Measurements from ENCODE around the gene EGFR.

EGFR gene

DNA sequence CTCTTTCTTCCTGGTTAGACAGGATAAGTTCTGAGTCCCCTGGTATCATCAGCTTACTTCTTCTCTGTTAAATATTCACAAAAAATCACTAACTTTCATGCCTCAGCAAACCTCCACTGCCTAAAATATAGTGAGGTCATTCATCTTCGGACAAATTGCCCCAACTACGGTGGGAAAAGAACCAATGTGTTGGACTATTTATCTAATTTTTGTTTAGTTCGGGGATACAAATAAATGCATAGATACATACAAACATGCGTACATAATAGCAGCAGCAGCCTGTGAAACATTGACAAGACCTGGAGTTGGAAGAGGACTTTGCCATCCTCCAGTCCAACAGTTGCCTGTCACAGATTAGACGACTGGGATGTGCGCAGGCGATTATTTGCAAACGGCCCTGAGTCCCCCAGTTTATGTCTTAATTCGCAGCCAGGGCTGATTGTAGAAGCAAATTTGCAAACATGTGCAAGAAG is 51.5 kb downstream of the EGFR start:
- peaks cover 24% of the 10 kb centered on the region for H3K4me1 ChIP-seq (ENCODE audit: insufficient read depth, low read length)
- H3K36me3 ChIP-seq (ENCODE audit: insufficient read depth, low read length): no peaks in the 10 kb centered on the region
- no peak overlapping the region for H3K9ac ChIP-seq (ENCODE audit: low read depth, low read length)
- H3K9me3 ChIP-seq (ENCODE audit: control insufficient read depth, insufficient read depth, low read length): no peaks in the 10 kb centered on the region

DNA sequence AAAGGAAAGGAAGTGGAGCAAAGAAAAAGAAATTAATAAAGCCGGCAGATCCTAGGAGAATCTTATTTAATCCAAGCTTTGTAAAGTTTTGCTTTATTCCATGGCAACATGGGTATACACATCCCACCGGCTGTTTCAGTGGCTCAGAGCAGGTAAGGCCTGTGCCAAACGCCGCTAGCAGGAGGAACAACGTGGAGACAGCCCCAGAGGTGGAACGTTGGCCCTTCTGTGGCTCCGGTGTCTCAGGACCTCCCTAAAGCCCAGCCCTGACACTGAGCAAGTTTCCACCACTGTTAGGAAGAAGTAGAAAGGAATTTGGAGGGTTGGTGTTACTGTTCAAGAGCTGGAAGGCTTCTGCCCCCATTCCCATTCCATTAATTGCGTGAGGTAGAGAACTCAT is 52.0 kb downstream of the EGFR start:
- H3K4me1 ChIP-seq (ENCODE audit: insufficient read depth, low read length): peaks cover 20% of the 10 kb centered on the region
- no peak overlapping the region for H3K9ac ChIP-seq (ENCODE audit: low read depth, low read length)
- no peaks in the 10 kb centered on the region for H3K36me3 ChIP-seq (ENCODE audit: insufficient read depth, low read length)
- H3K9me3 ChIP-seq (ENCODE audit: control insufficient read depth, insufficient read depth, low read length): no peaks in the 10 kb centered on the region

DNA sequence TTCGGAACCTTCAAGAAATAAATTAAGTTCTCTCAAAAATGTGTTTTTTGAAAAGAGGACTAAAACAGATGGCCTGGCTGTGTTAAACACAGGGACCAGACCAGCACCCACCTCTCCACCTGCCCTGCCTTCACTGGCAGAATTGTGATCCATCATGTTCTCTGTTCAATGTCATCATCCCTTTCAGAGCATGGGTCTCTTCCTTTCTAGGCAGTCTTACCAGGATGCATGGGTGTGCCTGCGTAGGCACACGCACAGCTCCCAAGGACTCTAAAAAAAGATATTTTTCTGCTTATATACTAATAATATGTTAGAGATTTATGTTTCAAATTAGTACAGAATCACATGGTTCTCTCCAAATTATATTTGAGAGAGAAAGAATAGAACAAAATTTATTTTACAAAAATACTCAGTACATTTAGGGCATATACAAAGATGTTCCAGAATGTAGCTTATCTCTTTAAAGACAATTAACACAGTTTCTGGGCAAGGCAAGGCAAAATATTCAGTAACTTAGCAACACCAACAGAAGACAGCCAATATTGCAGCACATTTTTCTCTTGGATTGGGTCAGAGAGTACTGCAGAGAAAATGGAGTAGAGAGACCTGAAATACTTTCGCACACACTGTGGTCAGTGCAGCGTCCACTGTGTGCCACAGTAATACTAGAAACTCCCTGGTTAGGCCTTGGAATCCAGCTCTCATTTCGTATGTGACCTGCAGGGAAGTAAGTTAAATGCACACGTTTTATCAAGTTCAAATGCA is 52.8 kb downstream of the EGFR start:
- H3K36me3 ChIP-seq (ENCODE audit: insufficient read depth, low read length): no peaks in the 10 kb centered on the region

DNA sequence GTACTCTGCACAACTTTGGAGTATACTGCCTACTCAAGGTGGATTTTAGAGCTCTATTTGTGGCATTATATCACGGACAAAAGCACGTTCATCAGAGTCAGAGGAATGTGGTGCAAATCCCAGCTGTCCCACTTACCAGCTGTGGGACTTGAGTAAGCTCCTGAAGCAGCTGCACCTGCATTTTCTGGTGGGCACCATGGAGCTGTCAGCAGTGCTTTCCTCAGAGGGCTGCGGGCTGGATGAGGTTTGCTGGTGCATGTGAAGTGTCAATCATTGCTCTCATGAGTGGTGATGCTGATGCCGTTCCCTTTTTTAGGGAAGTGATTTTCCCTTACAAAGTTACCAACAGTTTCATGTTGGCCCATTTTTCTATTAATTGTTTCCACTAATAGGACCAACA is 53.4 kb downstream of the EGFR start:
- no peak overlapping the region for H3K9ac ChIP-seq (ENCODE audit: low read depth, low read length)
- peaks cover 6% of the 10 kb centered on the region; the same call in 1 of the 2 replicates for H3K4me1 ChIP-seq (ENCODE audit: insufficient read depth, low read length)
- no peaks in the 10 kb centered on the region for H3K36me3 ChIP-seq (ENCODE audit: insufficient read depth, low read length)
- no peaks in the 10 kb centered on the region for H3K9me3 ChIP-seq (ENCODE audit: control insufficient read depth, insufficient read depth, low read length)

More for the DNA sequence above, 52.8 kb downstream of the EGFR start:
- H3K4me1 ChIP-seq (ENCODE audit: insufficient read depth, low read length): peaks cover 13% of the 10 kb centered on the region
- no peak overlapping the region for H3K9ac ChIP-seq (ENCODE audit: low read depth, low read length)
- H3K9me3 ChIP-seq (ENCODE audit: control insufficient read depth, insufficient read depth, low read length): no peaks in the 10 kb centered on the region

DNA sequence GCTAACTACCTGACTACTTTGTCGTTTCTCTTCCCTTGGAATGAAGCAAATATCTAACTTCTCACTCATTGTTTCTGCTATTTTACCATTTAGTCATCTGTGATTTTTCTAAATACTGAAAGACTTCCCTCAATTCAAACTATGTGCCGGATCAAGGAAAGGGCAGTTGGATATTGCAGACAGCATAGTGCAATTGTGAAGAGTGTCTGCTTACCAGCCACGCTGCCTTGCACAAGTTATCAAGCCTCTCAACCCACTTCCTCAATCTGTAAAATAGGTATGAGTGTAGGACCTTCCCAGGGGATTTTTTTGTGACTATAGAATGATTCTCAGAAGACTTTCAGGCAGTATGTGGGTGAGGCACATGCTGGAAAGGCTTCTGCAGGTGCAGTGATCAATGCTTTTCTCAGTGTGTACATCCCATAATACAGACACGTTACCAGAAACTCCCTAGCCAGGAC is 54.3 kb downstream of the EGFR start:
- H3K9me3 ChIP-seq (ENCODE audit: control insufficient read depth, insufficient read depth, low read length): no peaks in the 10 kb centered on the region
- peaks cover 6% of the 10 kb centered on the region; the same call in 1 of the 2 replicates for H3K4me1 ChIP-seq (ENCODE audit: insufficient read depth, low read length)
- no peak overlapping the region for H3K9ac ChIP-seq (ENCODE audit: low read depth, low read length)
- no peaks in the 10 kb centered on the region for H3K36me3 ChIP-seq (ENCODE audit: insufficient read depth, low read length)

DNA sequence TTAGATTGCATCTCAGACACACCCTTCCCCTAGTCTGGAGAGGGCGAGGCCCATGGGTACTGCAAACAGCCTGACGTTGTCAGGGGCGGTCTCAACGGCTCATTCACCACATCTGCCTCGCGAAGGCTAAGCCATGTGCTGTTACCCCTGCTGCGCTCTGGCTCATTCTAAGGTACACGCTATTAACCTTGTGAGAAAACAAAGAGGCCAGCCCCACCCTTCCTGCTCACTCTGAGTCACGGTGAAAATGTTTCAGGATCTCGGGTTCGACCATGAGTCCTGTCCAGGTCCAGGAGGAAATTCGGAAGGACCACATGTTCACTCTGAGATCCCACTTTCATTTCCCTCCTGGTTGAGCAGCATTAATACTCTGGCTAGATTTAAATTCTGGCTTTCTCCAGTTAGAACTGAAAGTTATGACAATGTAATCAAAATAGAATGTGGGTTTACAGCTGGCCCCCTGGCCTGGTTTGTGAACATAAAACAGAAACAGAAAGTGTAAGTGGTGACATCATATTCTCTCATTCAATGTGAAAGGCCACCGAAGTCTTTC is 55.2 kb downstream of the EGFR start:
- H3K4me1 ChIP-seq (ENCODE audit: insufficient read depth, low read length): peaks cover 13% of the 10 kb centered on the region; the same call in 1 of the 2 replicates

DNA sequence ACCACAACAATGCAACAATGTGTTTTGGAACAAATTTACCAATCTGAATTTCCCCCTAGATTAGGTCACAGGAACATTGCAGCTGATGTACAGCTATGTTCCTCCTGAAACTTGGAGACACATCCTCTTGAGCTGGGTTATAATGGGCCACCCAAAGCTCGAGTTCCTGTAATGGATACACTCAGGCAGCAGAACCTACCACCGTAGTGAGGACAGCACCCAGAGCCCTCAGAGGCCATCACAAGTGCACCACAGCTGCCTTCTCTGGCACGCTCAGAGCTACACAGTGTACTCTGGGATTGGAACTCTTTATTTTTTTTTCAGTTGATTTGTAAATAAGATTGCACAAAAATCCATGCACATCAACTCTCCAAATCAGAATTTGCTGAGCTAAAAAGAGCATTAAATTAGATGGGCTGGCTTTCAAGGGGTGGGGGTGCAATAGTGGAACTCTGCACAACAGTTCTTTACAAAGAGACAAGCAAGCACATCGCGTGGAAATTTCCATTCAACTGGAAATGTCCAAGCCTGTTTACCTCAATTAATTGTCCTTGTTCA is 56.7 kb downstream of the EGFR start:
- no peaks in the 10 kb centered on the region for H3K36me3 ChIP-seq (ENCODE audit: insufficient read depth, low read length)
- no peak overlapping the region for H3K9ac ChIP-seq (ENCODE audit: low read depth, low read length)
- peaks cover 18% of the 10 kb centered on the region; the same call in 1 of the 2 replicates for H3K4me1 ChIP-seq (ENCODE audit: insufficient read depth, low read length)
- H3K9me3 ChIP-seq (ENCODE audit: control insufficient read depth, insufficient read depth, low read length): no peaks in the 10 kb centered on the region

More for the DNA sequence above, 55.2 kb downstream of the EGFR start:
- no peaks in the 10 kb centered on the region for H3K9me3 ChIP-seq (ENCODE audit: control insufficient read depth, insufficient read depth, low read length)
- H3K9ac ChIP-seq (ENCODE audit: low read depth, low read length): no peak overlapping the region
- no peaks in the 10 kb centered on the region for H3K36me3 ChIP-seq (ENCODE audit: insufficient read depth, low read length)

DNA sequence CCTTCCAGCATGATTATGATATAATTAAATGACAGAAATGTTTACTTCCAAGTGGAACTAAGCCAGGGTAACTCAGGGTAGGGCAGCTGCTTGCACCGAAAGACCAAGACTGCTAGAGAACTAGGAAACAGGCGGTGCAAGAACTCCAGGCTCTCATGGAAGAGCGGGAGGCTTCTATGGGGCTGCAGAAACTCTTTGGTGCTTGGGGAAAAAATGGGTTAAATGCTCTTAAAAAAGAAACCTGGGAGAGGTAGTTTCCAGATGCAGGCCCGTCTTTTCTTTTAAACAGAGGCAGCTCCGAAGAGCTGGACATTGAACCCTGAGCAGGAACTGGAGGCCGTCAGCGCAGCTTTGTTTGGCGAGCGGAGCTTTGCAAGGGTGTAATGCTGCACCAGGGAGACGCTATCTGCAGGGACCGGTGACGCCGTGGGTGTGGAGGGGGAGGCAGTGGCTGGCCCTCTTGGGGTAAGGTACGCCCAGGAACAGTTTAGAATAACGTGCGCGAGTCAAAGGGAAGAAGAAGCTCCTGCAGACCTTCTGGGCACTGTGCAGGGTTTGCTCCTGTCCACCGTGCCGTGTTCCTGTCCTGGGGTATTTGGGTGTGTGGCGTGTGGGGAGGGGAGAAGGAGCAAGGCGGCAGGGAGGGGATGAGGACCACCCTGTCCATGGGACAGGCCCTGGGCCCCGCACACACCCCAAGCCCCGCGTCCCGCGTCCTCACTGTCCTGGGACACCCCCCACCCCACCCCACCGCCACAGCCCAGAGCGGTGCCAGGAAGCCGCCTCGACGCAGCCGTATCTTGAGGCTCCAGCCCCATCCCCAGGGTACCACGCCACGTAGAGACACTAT is 59.0 kb downstream of the EGFR start:
- Histone ChIP-seq H3K36me3 (ENCODE audit: insufficient read depth, low read length) (no peaks in the 10 kb centered on the region), H3K4me1 (ENCODE audit: insufficient read depth, low read length) (peaks cover 18% of the 10 kb centered on the region; the same call in 1 of the 2 replicates)

DNA sequence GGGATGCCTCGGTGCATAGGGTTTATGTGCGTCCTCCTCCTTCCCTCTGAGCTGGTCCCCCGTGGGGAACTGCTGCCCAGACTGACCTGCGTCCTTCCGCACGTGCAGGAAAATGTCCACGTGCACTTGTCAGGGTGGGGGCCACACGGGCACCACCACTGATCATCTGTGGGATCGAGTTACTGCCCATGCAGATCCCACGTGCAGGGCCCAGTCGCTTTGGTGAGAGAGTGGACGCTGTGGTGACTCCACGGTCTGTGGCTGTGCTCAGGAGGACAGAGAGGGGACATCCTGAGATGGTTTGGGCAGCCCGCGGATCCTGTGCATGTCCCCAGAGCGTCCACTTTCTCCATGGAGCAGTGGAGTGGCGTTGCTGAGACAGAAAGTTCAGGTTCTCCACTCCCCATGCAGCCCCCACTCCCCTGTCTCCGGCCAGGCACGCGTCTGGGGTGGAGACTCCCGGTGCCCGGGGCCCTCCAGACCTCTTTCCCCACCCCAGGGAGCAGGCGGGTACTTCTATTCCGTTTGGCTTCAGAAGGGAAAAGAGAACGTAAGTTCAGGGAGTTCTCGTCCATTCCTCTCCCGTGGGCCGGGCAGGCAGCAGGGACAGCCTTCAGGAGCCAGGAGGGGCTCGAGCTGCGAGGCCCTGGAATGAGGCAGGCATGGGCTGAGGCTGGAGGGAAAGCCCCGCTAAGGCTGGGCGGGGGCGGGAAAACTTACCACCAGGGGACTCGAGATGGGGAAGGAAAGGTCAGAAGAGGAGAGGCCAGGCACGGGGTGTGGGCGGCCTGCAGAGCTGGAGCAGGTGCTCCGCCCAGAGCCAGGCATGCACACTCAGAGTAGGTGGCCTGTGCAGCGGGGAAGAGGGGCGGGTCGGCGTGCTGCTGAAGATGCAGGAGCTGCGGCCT is 59.9 kb downstream of the EGFR start:
- H3K36me3 ChIP-seq (ENCODE audit: insufficient read depth, low read length): no peaks in the 10 kb centered on the region
- H3K4me1 ChIP-seq (ENCODE audit: insufficient read depth, low read length): peaks cover 18% of the 10 kb centered on the region; the same call in 1 of the 2 replicates
- H3K9me3 ChIP-seq (ENCODE audit: control insufficient read depth, insufficient read depth, low read length): no peaks in the 10 kb centered on the region
- no peak overlapping the region for H3K9ac ChIP-seq (ENCODE audit: low read depth, low read length)

More for the DNA sequence above, 59.0 kb downstream of the EGFR start:
- no peaks in the 10 kb centered on the region for H3K9me3 ChIP-seq (ENCODE audit: control insufficient read depth, insufficient read depth, low read length)
- no peak overlapping the region for H3K9ac ChIP-seq (ENCODE audit: low read depth, low read length)

DNA sequence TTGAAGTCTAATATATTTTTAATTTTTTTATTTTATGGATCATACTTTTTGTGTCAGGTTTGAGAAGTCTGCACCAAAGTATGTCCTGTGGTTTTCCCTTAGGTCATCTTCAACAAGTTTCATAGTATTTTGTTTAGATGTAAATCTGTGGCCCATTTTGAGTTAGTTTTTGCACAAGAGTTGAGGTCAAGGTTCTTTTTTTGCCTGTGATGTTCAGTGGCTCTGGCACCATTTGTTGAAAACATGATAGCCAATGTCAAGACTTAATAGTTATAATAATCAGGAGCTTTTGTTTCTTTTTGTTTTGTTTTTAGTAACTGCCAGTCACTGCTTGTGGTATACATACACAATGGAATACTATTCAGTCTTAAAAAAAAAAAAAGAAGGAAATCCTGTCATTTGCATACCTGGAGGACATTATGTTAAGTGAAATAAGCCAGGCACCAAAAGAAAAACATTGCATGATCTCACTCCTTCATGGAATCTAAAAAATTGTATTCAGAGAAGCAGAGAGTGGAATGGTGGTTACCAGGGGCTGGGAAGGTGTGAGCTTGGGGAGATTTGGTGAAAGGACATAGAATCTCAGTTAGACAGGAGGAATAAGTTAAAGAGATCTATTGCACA is 61.3 kb downstream of the EGFR start:
- H3K9me3 ChIP-seq (ENCODE audit: control insufficient read depth, insufficient read depth, low read length): no peaks in the 10 kb centered on the region
- H3K36me3 ChIP-seq (ENCODE audit: insufficient read depth, low read length): no peaks in the 10 kb centered on the region
- H3K9ac ChIP-seq (ENCODE audit: low read depth, low read length): no peak overlapping the region
- peaks cover 16% of the 10 kb centered on the region; the same call in 1 of the 2 replicates for H3K4me1 ChIP-seq (ENCODE audit: insufficient read depth, low read length)

DNA sequence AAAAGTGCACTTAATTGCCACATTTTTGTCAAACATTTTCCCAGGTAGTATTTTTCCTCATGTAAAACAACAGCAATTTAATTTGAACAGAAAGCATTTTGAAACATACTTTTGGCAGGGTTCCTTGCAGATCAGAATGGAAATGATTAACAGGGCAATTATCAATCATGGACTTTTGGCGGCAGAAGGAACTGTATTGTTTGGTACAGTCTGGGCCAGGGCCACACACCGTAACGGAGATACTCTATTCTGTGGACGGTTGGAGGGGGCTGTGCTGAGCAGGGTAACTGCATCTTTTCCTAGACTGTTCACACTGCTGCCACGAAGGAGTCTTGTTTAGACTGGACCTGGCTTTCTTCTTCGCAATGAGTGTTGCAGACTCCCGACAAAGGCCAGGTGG is 62.3 kb downstream of the EGFR start:
- Histone ChIP-seq H3K36me3 (ENCODE audit: insufficient read depth, low read length) (no peaks in the 10 kb centered on the region), H3K9ac (ENCODE audit: low read depth, low read length) (no peak overlapping the region), H3K9me3 (ENCODE audit: control insufficient read depth, insufficient read depth, low read length) (no peaks in the 10 kb centered on the region), H3K4me1 (ENCODE audit: insufficient read depth, low read length) (peaks cover 18% of the 10 kb centered on the region; the same call in 1 of the 2 replicates)

DNA sequence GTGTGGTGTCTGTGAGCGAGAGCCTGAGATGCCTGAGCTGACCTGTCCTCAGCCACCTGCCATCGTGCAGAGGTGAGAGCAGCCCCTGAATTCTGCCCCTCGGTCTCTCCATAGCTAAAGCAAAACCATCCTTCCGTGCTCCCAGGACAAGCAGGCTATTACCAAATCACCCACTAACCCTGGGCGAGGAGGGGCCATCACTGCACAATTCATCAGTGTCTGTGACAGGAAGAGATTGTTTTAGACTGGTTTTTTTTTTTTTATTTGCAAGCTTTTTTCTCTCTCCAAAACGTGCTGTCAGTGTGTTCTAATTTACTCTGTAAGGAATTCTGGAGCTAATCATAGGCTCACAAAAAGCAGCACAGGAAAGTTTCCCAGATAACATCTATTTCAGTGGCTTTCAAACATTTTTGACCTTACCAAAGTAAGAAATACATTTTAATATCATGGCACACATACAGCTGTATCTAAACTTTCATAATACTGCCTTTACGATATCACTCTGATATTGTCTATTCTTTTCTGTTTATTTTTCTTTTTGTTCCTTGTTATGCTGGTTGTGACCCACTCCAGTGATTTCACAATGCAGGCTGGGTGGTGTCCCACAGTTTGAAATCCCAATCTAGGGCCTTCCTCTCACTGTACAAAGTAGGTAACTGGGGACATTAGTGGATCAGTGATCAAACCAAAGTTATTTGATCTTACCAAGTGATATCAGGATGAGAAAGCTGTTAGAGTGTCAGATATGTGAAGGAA is 62.8 kb downstream of the EGFR start:
- Histone ChIP-seq H3K36me3 (ENCODE audit: insufficient read depth, low read length) (no peaks in the 10 kb centered on the region), H3K9me3 (ENCODE audit: control insufficient read depth, insufficient read depth, low read length) (no peaks in the 10 kb centered on the region), H3K9ac (ENCODE audit: low read depth, low read length) (no peak overlapping the region), H3K4me1 (ENCODE audit: insufficient read depth, low read length) (peaks cover 18% of the 10 kb centered on the region; the same call in 1 of the 2 replicates)
